CD4-positive, alpha-beta memory T cell (primary cell): ENCODE results near the gene MYH15. TPM values are rescaled to one million over a fixed set of nuclear protein-coding genes. Genes with fewer than 3 reads are reported as not detected.
"Not testable (repeated sequence)": the region's sequence is repeated elsewhere in the genome, so short reads cannot be mapped to it uniquely, and the experiment has no call there.

Experiments used
- CTCF ChIA-PET: fragments of 350-600 bp; sonication (Branson Sonifier 250); formaldehyde crosslinking; loops from one replicate; lab custom pipeline; 2021; ENCODE audit warnings: inconsistent platforms; ENCODE audit not compliant: partially characterized antibody; lab: Charles Lee
- POLR2A ChIA-PET: fragments of 350-600 bp; sonication (Branson Sonifier 250); formaldehyde crosslinking; loops from one replicate; lab custom pipeline; 2021; ENCODE audit not compliant: partially characterized antibody; lab: Charles Lee
- DNase-seq, 5 donors: peaks; one replicate each; pipeline versions ENCODE4 v3.0.0 to v3.0.0-alpha.2; 2020 to 2022; ENCODE audit warnings: mixed read lengths in 1 of 5
- H3K27ac ChIP-seq: one replicate; pipeline ENCODE4 v1.7.0; 2013; ENCODE audit warnings: low read depth, low read length
- H3K27me3 ChIP-seq: 2 replicates; pipeline ENCODE4 v1.7.0; 2013; ENCODE audit warnings: mild to moderate bottlenecking, low read length, moderate library complexity; ENCODE audit not compliant: insufficient read depth
- H3K36me3 ChIP-seq: 2 replicates; pipeline ENCODE4 v1.7.0; 2013; ENCODE audit warnings: mild to moderate bottlenecking, low read length, moderate library complexity; ENCODE audit not compliant: insufficient read depth
- H3K4me1 ChIP-seq: 2 replicates; pipeline ENCODE4 v1.7.0; 2013; ENCODE audit warnings: mild to moderate bottlenecking, low read length, moderate library complexity; ENCODE audit not compliant: insufficient read depth
- H3K4me3 ChIP-seq, 2 donors: one replicate each; pipeline ENCODE4 v1.7.0; 2013; ENCODE audit warnings: low read length in 2 of 2, mild to moderate bottlenecking in 1 of 2
- H3K9me3 ChIP-seq, 2 donors: one replicate each; pipeline ENCODE4 v1.7.0; 2013; ENCODE audit warnings: low read length in 2 of 2, control low read depth in 1 of 2; ENCODE audit not compliant: control insufficient read depth in 1 of 2
- H3K27ac Mint-ChIP-seq, 7 donors: one replicate each; pipeline ENCODE4 v1.8.0; 2020 to 2021; ENCODE audit warnings: mixed read lengths in 7 of 7, mild to moderate bottlenecking in 6 of 7, inconsistent platforms in 3 of 7, moderate library complexity in 3 of 7
- H3K27me3 Mint-ChIP-seq, 2 donors: one replicate each; pipeline ENCODE4 v1.8.0; 2020 to 2021; ENCODE audit warnings: mixed read lengths in 2 of 2
- H3K36me3 Mint-ChIP-seq, 2 donors: one replicate each; pipeline ENCODE4 v1.8.0; 2020 to 2021; ENCODE audit warnings: mixed read lengths in 2 of 2, inconsistent platforms in 1 of 2, mild to moderate bottlenecking in 1 of 2
- H3K4me1 Mint-ChIP-seq, 4 donors: one replicate each; pipeline ENCODE4 v1.8.0; 2020 to 2021; ENCODE audit warnings: mixed read lengths in 4 of 4, mild to moderate bottlenecking in 1 of 4
- H3K4me3 Mint-ChIP-seq, 8 donors: one replicate each; pipeline ENCODE4 v1.8.0; 2020 to 2021; ENCODE audit warnings: mixed read lengths in 8 of 8, mild to moderate bottlenecking in 7 of 8, moderate library complexity in 6 of 8, inconsistent platforms in 3 of 8
- H3K9me3 Mint-ChIP-seq, 8 donors: one replicate each; pipeline ENCODE4 v1.8.0; 2020 to 2021; ENCODE audit warnings: mixed read lengths in 8 of 8, mild to moderate bottlenecking in 5 of 8, inconsistent platforms in 3 of 8, moderate library complexity in 1 of 8
- intact Hi-C: fragments of 100-400 bp; cut with micrococcal nuclease; formaldehyde crosslinking; loops from one replicate; pipeline ENCODE4 v1.15.1; 2023
- polyA plus RNA-seq, 2 donors: library from polyadenylated mRNA; unstranded; fragments of 300-500 nt; fragmentation: Illumina TruSeq; gene quantifications; one replicate each; pipeline ENCODE4 v1.2.3, GENCODE V29; 2021
- total RNA-seq, 2 experiments: library from RNA; stranded (reverse); gene quantifications; one replicate each; pipeline ENCODE4 v1.2.3, GENCODE V29; 2021

MYH15 gene
- total and polyA plus RNA-seq, 4 experiments from 2014 or later = 0.06 TPM; not detected in 3

DNA sequence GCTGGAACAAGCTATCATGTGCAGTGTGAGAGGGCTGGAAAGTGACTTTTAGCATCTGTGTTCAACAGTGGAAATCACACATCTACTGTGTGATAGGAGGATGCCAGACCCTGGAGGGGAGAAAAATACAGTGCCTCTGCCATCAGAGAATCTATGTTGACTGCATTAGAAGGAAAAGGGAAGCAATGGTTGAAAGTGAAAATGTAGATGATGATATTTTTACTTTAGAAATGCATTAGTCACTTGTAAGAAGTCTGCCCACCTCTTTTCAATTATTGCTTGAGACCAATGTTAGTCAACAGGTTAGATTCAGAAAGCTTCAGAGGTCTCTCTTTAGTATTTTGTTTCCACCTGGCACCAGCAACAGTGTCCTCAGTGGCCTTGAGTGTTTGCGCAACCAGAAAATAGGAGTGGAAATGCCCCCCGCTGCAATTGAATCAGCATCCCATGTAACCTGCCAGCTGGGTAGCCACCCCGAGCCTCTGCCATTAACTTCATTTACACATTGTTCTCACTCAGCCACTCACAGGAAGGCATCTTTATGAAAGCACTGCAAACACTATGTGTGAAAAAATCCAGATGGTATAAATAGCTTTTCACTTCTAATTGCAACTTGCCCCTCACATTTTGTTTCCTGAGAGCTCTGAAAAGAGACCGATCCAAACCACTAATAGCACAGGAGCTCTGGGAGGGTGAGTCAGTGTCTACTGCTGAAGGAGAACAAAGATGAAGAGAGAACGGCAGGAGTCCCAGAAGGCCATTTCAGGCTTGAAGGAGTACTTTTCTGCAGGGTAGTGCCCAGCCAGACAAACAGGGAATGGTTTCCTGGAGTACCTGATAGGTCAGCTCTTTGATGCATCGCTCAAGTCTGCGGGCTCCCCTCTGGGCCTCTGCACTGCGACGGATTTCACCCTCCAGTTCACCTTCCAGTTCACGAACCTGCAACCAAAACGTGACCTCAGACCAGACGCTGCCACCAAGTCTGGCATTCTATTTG is 122.0 kb downstream of the MYH15 start:
- Histone ChIP-seq H3K4me1 (no peaks in the 10 kb centered on the region), H3K9me3 (no peaks in the 10 kb centered on the region), H3K36me3 (no peaks in the 10 kb centered on the region), H3K27me3 (no peaks in the 10 kb centered on the region), H3K27ac (no peak overlapping the region), H3K4me3 (no peak overlapping the region)
- Mint-ChIP-seq H3K36me3 (no peaks in the 10 kb centered on the region), H3K4me3 (peak overlapping the region in 1 of 8 donors; percentile 17), H3K4me1 (peaks cover 0 to 4% (median 0%) of the 10 kb centered on the region in 4 donors), H3K27me3 (peaks cover 5 to 6% of the 10 kb centered on the region in 2 donors), H3K27ac (no peak overlapping the region), H3K9me3 (no peaks in the 10 kb centered on the region)
- ChIA-PET CTCF (interaction anchor here (0.5 to 0.9 kb wide), 2 partner anchors 17 to 20 kb away, joined by 3 read pairs; no protein-coding TSS in a partner anchor), POLR2A (no interaction called here)
- intact Hi-C loops = no loop called here
- no peak for DNase-seq

DNA sequence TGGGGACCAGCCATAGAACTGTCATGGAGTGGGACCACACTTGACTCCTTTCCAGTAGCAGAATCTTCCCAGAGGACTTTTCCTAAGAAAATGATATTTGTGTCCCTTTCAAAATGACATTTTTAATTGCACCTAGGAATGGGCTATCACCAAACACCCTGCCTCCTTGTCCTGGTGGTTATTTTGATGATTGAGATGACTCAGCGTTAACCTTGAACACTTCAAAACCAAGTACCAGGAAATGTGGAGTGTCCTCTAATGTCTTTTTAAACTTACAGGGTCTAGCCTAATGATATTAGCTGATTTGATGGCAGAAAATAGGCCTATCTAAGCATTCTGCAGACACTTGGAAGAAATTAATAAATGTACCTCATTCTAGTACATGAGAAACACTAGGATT is 123.3 kb downstream of the MYH15 start:
- Histone ChIP-seq H3K9me3 (no peaks in the 10 kb centered on the region), H3K4me3 (no peak overlapping the region), H3K27me3 (no peaks in the 10 kb centered on the region), H3K27ac (no peak overlapping the region), H3K36me3 (no peaks in the 10 kb centered on the region), H3K4me1 (no peaks in the 10 kb centered on the region)
- Mint-ChIP-seq H3K27me3 (peaks cover 3 to 5% of the 10 kb centered on the region in 2 donors), H3K4me3 (no peak overlapping the region), H3K27ac (no peak overlapping the region), H3K4me1 (peaks cover 0 to 4% (median 0%) of the 10 kb centered on the region in 4 donors), H3K36me3 (no peaks in the 10 kb centered on the region), H3K9me3 (no peaks in the 10 kb centered on the region)
- POLR2A ChIA-PET = no interaction called here
- CTCF ChIA-PET = no interaction called here
- intact Hi-C loops = no loop called here
- no peak for DNase-seq

DNA sequence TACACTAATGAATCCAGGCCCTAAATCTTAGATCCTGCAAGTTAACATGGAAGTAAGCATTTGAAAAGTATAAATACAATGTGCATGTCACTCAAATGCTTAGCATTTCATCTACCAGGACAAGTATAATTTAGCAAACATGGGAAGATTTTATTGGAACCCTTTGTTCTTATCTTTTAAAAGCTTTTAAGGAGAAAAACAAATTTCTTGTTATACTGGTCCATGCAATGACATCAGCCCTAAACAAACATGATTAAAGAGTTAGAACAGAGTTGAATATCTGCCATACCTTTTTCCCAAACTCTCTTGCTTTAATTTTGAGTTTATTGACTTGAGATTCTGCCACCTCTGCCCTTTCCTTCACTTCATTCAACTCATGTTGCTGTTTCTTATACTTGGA is 127.1 kb downstream of the MYH15 start:
- intact Hi-C loops = no loop called here
- H3K27me3 Mint-ChIP-seq = no peaks in the 10 kb centered on the region

DNA sequence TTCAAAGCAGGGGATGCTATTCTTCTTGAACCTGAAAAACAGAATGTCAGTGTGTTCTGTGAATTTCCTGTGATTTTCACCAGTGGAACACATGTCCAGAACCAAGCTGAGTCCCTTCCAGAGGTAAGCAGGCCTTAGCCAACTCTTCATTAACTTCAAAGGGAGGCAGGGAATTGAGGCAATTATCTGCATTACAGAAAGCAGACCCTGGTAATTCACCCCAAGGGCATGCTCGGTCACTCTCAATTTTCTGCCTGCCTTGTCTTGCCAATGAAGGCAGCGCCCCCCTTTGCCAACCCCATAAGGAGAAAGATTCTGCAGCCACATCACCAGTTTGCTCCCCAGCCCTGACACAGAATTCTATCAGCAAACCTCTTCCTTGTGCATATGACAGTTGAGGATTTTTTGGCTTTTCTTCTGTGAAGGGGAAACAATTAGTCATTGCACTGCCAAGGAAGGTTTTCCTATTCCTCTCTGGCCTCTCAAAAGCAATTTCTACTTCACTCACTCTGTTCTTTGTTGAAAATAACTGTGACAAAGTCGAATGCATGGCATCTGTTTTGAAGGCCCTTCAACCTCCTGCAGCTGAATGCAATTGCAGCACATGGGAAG is 128.8 kb downstream of the MYH15 start:
- H3K4me3 Mint-ChIP-seq = no peak overlapping the region
- ChIA-PET POLR2A (no interaction called here), CTCF (no interaction called here)
- Histone ChIP-seq H3K4me3 (no peak overlapping the region), H3K27ac (no peak overlapping the region), H3K9me3 (no peaks in the 10 kb centered on the region), H3K36me3 (no peaks in the 10 kb centered on the region), H3K4me1 (no peaks in the 10 kb centered on the region), H3K27me3 (no peaks in the 10 kb centered on the region)
- intact Hi-C loops = no loop called here
- no peaks in the 10 kb centered on the region for H3K9me3 Mint-ChIP-seq
- H3K27me3 Mint-ChIP-seq = no peaks in the 10 kb centered on the region
- H3K4me1 Mint-ChIP-seq = no peaks in the 10 kb centered on the region
- DNase-seq = no peak
- no peaks in the 10 kb centered on the region for H3K36me3 Mint-ChIP-seq
- H3K27ac Mint-ChIP-seq = no peak overlapping the region

More for the DNA sequence above, 127.1 kb downstream of the MYH15 start:
- no peak overlapping the region for H3K27ac ChIP-seq
- H3K4me3 ChIP-seq = no peak overlapping the region
- no peak overlapping the region for H3K4me3 Mint-ChIP-seq
- no peaks in the 10 kb centered on the region for H3K27me3 ChIP-seq
- H3K9me3 ChIP-seq = no peaks in the 10 kb centered on the region
- no peaks in the 10 kb centered on the region for H3K36me3 Mint-ChIP-seq
- no peaks in the 10 kb centered on the region for H3K36me3 ChIP-seq
- no peak overlapping the region for H3K27ac Mint-ChIP-seq
- H3K9me3 Mint-ChIP-seq = no peaks in the 10 kb centered on the region
- H3K4me1 ChIP-seq = no peaks in the 10 kb centered on the region
- peaks cover 0 to 2% (median 0%) of the 10 kb centered on the region in 4 donors for H3K4me1 Mint-ChIP-seq
- no peak for DNase-seq
- CTCF ChIA-PET = no interaction called here
- POLR2A ChIA-PET = no interaction called here

DNA sequence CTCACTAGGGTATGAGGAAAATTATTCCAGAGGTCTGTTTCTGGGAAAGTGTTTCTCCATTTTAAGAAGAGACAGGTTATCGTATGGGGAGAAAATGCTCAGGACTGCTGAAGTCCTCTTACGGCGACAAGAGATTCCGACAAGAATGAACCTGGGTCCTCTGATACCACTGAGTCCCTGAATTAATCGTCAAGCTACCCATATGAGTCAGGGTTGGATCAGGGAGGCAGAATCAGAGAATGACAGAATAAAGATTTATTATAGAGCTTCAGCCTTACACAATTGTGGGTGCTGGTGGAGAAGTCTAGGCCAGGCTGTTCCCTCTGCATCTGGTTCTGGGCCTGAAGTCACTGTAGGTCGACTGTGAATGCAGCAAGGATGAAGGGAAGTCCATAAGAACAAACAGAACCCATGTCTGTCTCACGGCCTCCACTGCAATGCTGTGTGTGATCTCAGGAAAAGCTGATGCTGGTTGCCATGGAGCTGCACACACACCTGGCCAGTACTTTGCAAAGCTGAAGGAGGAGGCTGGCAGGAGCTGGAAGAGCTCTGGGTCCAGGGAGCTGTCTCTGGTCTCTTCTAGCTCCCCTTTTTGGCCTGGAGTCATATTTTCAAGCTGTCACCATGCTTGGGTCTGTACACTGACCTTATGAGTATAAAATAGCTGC is 130.1 kb downstream of the MYH15 start:
- H3K9me3 ChIP-seq = no peaks in the 10 kb centered on the region
- Mint-ChIP-seq H3K27me3 (no peaks in the 10 kb centered on the region), H3K4me3 (no peak overlapping the region), H3K36me3 (no peaks in the 10 kb centered on the region), H3K27ac (no peak overlapping the region), H3K4me1 (no peaks in the 10 kb centered on the region), H3K9me3 (no peaks in the 10 kb centered on the region)
- intact Hi-C loops = no loop called here
- POLR2A ChIA-PET = no interaction called here
- no peaks in the 10 kb centered on the region for H3K4me1 ChIP-seq
- no peaks in the 10 kb centered on the region for H3K27me3 ChIP-seq
- no peaks in the 10 kb centered on the region for H3K36me3 ChIP-seq
- no peak for DNase-seq
- H3K27ac ChIP-seq = no peak overlapping the region
- CTCF ChIA-PET = no interaction called here
- no peak overlapping the region for H3K4me3 ChIP-seq

DNA sequence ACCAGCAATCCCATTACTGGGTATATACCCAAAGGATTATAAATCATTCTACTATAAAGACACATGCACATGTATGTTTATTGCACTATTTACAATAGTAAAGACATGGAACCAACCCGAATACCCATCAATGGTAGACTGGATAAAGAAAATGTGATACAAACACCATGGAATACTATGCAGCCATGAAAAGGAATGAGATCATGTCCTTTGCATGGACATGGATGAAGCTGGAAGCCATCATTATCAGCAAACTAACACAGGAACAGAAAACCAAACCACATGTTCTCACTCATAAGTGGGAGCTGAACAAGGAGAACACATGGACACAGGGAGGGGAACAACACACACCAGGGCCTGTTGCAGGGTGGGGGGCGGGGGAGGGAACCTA is 131.4 kb downstream of the MYH15 start:
- H3K4me1 Mint-ChIP-seq, H3K4me3 Mint-ChIP-seq, intact Hi-C loops, H3K36me3 ChIP-seq, H3K9me3 Mint-ChIP-seq, POLR2A ChIA-PET, H3K4me1 ChIP-seq, H3K9me3 ChIP-seq, DNase-seq, H3K27ac ChIP-seq, H3K27ac Mint-ChIP-seq, H3K27me3 Mint-ChIP-seq, H3K27me3 ChIP-seq, H3K4me3 ChIP-seq, H3K36me3 Mint-ChIP-seq, CTCF ChIA-PET: not testable (repeated sequence)
